ENCODE results near the gene LIMD2. TPM values are rescaled to one million over a fixed set of nuclear protein-coding genes. Genes with fewer than 3 reads are reported as not detected.

Gene LIMD2
- total RNA-seq, 4 donors from 2014 or later = 3.8 to 23.2 (median 11.8) TPM

GRCh38 chr17:63658366-63658765 lies 41.6 kb downstream of the LIMD2 start:
- no peak for TF ChIP-seq CTCF (IDR thresholded peaks at IDR 0.05)
- no peak for TF ChIP-seq POLR2A (IDR thresholded peaks at IDR 0.05)
- Histone ChIP-seq H3K4me1 (no peaks in the 10 kb centered on the region), H3K36me3 (no peaks in the 10 kb centered on the region), H3K9me3 (no peaks in the 10 kb centered on the region), H3K27me3 (no peaks in the 10 kb centered on the region), H3K27ac (no peak overlapping the region), H3K4me3 (no peak overlapping the region)
- intact Hi-C loops (cut with DNase I; ENCODE audit: low total_unique reads) = no loop called here
- DNase-seq = no peak

GRCh38 chr17:63657786-63658185 lies 42.1 kb downstream of the LIMD2 start:
- no peak for DNase-seq
- intact Hi-C loops (cut with DNase I; ENCODE audit: low total_unique reads) = no loop called here
- no peak overlapping the region for H3K27ac ChIP-seq

GRCh38 chr17:63653050-63653449 lies 46.9 kb downstream of the LIMD2 start:
- Histone ChIP-seq H3K27me3 (no peaks in the 10 kb centered on the region), H3K27ac (no peak overlapping the region), H3K4me1 (no peaks in the 10 kb centered on the region), H3K36me3 (no peaks in the 10 kb centered on the region), H3K9me3 (no peaks in the 10 kb centered on the region), H3K4me3 (no peak overlapping the region)
- intact Hi-C loops (cut with DNase I; ENCODE audit: low total_unique reads) = no loop called here
- TF ChIP-seq CTCF (IDR thresholded peaks at IDR 0.05) (no peak), POLR2A (IDR thresholded peaks at IDR 0.05) (no peak)
- no peak for DNase-seq

More at GRCh38 chr17:63657786-63658185, 42.1 kb downstream of the LIMD2 start:
- Histone ChIP-seq H3K9me3 (no peaks in the 10 kb centered on the region), H3K4me3 (no peak overlapping the region), H3K27me3 (no peaks in the 10 kb centered on the region), H3K36me3 (no peaks in the 10 kb centered on the region), H3K4me1 (no peaks in the 10 kb centered on the region)
- TF ChIP-seq POLR2A (IDR thresholded peaks at IDR 0.05) (no peak), CTCF (IDR thresholded peaks at IDR 0.05) (no peak)

- DNase-seq = no peak
- no peaks in the 10 kb centered on the region for H3K9me3 ChIP-seq
- TF ChIP-seq CTCF (IDR thresholded peaks at IDR 0.05) = no peak
- no peak for TF ChIP-seq POLR2A (IDR thresholded peaks at IDR 0.05)
- intact Hi-C loops (cut with DNase I; ENCODE audit: low total_unique reads) = no loop called here
- no peak overlapping the region for H3K27ac ChIP-seq
- H3K27me3 ChIP-seq = no peaks in the 10 kb centered on the region
- no peaks in the 10 kb centered on the region for H3K36me3 ChIP-seq
- no peaks in the 10 kb centered on the region for H3K4me1 ChIP-seq
- no peak overlapping the region for H3K4me3 ChIP-seq
These were observed 47.8 kb downstream of the LIMD2 start for GRCh38 chr17:63652106-63652505.

- TF ChIP-seq CTCF (IDR thresholded peaks at IDR 0.05) = no peak
- TF ChIP-seq POLR2A (IDR thresholded peaks at IDR 0.05) = no peak
- no peaks in the 10 kb centered on the region for H3K36me3 ChIP-seq
- H3K9me3 ChIP-seq = no peaks in the 10 kb centered on the region
- no peak overlapping the region for H3K4me3 ChIP-seq
- H3K27ac ChIP-seq = no peak overlapping the region
- no peaks in the 10 kb centered on the region for H3K4me1 ChIP-seq
- DNase-seq = no peak
- intact Hi-C loops (cut with DNase I; ENCODE audit: low total_unique reads) = no loop called here
- no peaks in the 10 kb centered on the region for H3K27me3 ChIP-seq
These were observed 50.1 kb downstream of the LIMD2 start for GRCh38 chr17:63649813-63650212.
